GM21825 (cell line): Measurements from ENCODE around the gene OR51S1.
"Not testable (repeated sequence)": the region's sequence is repeated elsewhere in the genome, so short reads cannot be mapped to it uniquely, and the experiment has no call there.

ENCODE experiments used
- ATAC-seq: cut with Tn5 transposase; IDR thresholded peaks from one replicate; pipeline ENCODE4 v1.9.1; 2021; ENCODE audit warnings: mild to moderate bottlenecking, moderate library complexity; ENCODE audit not compliant: unreplicated experiment

Gene OR51S1, protein sequence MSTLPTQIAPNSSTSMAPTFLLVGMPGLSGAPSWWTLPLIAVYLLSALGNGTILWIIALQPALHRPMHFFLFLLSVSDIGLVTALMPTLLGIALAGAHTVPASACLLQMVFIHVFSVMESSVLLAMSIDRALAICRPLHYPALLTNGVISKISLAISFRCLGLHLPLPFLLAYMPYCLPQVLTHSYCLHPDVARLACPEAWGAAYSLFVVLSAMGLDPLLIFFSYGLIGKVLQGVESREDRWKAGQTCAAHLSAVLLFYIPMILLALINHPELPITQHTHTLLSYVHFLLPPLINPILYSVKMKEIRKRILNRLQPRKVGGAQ

DNA sequence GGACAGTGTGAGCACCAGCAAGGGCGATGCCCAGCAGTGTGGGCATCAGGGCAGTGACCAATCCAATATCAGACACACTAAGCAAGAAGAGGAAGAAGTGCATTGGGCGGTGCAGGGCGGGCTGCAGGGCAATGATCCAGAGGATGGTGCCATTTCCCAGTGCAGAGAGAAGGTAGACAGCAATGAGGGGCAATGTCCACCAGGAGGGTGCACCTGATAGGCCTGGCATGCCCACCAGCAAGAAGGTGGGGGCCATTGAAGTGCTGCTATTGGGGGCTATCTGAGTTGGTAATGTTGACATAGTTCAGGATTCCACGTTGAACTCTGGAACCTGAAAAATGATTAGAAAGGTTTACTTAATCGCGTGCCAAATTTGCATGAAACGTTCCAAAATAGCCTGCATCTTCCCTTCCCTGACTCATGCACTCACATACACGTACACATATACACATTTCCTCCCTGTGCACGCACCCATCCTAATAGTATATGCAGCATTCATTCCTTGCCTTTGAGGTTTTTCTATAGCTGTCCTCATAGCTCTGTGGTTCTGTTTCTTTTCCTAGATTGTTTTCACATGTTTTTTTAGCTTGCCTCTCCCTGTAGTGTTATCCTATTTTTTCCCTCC lies at the start of gene OR51S1:
Gene OR51S1 (minus strand): TSS at position 301 of the 625 bp plus-strand sequence. CDS start 0 bp downstream, at position 301.
- no peak for ATAC-seq

GRCh38 chr11:4891996-4892640 lies 43.1 kb upstream of the OR51S1 start:
- ATAC-seq, result no peak

DNA sequence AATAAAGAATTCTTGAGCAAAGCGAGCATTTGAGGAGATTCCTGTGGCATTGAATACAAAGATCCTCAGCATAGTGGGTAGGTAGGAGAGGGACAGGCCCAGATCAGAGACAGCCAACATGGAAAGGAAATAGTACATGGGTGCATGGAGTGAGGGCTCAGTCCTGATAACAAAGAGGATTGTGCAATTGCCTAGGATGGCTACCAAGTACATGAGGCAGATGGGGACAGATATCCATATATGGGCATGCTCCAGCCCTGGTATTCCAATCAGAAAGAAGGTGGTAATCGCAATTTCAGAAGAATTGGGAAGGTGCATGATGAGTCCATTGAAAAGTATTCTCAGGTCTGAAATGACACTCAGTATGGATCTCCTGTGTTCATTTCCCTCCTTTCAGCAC lies 41.3 kb upstream of the OR51S1 start:
- ATAC-seq, result no peak

GRCh38 chr11:4887591-4887990 lies 38.6 kb upstream of the OR51S1 start:
- ATAC-seq, result no peak

- ATAC-seq, result no peak
Measured at GRCh38 chr11:4886186-4886585, 37.2 kb upstream of the OR51S1 start.

- ATAC-seq, result no peak
Measured at GRCh38 chr11:4884361-4884760, 35.4 kb upstream of the OR51S1 start.

- no peak for ATAC-seq
Measured at GRCh38 chr11:4882543-4882942, 33.5 kb upstream of the OR51S1 start.

DNA sequence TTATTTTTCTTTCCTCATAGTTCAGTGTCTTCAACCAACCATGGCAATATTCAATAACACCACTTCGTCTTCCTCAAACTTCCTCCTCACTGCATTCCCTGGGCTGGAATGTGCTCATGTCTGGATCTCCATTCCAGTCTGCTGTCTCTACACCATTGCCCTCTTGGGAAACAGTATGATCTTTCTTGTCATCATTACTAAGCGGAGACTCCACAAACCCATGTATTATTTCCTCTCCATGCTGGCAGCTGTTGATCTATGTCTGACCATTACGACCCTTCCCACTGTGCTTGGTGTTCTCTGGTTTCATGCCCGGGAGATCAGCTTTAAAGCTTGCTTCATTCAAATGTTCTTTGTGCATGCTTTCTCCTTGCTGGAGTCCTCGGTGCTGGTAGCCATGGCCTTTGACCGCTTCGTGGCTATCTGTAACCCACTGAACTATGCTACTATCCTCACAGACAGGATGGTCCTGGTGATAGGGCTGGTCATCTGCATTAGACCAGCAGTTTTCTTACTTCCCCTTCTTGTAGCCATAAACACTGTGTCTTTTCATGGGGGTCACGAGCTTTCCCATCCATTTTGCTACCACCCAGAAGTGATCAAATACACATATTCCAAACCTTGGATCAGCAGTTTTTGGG lies 33.0 kb upstream of the OR51S1 start, which contains the start of gene OR51T1:
Gene OR51T1 (plus strand): TSS at position 41 of the 641 bp plus-strand sequence. CDS start 0 bp downstream, at position 41.
- no peak for ATAC-seq

- ATAC-seq, result no peak
Measured at GRCh38 chr11:4881188-4881587, 32.2 kb upstream of the OR51S1 start.

DNA sequence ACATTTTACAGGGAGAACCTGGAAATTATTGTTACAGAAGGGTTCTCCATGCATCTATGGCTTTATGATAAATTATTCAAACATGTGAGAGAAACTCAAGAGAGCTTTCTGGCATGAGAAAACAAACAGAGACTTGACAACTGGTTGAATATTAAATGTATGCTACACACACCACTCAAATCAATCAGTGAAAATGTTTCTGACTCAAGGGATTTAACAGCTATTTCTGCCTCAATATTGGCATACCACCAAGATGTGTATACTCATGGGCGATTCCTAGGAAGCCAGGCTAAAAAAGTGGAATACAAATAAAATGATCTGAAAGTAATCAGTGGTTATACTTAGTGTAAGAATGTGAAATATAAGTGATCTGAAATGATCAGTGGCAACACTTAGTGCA lies 16.8 kb upstream of the OR51S1 start:
- ATAC-seq, result no peak

DNA sequence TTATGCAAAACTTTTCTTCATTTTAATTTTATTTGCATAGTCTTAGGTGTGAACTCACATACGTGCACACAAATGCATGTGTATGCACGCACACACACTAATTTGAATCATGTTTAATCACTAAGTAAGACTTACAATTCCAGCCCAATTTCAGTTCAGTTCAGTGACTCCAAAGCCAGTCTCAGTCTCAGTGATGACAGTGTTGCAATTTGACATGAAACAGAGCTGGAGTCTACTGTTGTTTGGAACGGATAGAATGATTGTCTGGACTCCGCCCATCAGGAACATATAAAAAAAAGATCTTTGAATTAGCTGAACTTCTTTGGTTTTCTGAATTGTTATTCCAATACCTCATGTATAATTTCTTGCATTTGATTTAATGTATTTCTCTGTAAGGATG lies 14.9 kb upstream of the OR51S1 start:
- no peak for ATAC-seq

DNA sequence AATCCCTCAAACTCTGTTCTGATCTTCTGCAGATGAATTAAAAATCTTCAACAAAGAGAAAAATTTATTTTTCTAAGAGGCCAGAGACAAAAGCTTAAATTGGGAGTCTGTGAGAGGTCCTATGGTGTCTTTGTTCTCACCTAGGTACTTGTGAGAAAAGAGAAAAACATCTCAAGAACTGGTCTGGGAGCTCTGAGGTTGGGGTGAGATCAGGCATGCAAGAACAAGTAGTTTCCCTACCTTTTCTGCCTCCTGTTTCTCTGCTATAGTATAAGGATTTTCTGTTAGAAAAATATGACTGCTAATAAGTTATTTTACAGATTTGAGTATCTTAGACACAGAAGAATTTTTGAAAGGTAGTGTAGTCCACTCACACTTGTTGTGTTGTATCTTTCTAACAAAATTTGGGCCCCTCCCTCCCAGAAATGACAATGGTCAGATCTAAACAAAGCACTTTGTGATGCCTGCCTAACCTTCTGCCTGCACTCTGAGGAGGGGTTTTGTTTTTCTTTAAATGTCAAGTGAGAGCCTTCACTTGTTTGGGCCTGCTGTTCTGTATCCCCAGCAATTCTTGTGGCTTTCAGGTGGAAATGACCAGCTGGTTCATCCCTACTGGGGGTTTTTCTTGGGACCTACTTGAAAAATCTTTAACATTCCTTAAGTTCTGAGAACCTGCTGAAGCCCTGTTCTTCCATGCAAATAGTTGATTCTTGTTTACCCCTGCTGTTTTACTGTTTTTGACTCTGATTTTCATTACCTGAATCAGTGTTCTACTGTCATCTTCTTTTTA lies 13.6 kb upstream of the OR51S1 start:
- no peak for ATAC-seq

- ATAC-seq, result not testable (repeated sequence)
Measured at GRCh38 chr11:4854286-4854685, 5.3 kb upstream of the OR51S1 start.

GRCh38 chr11:4851033-4851432 lies 2.0 kb upstream of the OR51S1 start:
- ATAC-seq, result no peak

GRCh38 chr11:4839851-4840549 lies 9.0 kb downstream of the OR51S1 start:
- no peak for ATAC-seq

GRCh38 chr11:4830909-4831308 lies 18.1 kb downstream of the OR51S1 start:
- ATAC-seq, result no peak

DNA sequence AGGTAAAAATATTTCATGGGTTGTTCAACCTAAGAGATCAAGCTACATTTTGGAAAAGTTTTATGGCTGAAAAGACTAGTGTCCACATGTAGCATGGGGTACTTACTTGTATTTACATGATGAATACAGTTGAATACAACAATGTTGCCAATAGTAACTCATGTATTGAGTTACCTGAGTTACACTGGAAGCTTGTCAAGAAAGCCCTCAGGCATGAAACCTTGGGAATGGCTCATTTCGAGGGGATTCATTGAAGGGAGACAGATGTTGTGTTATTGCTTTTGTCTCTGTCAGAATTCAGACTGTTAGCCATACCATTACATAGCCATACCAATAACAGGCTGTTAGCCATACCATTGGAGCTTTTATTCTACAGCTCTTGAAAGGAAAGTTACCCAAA lies 18.7 kb downstream of the OR51S1 start:
- no peak for ATAC-seq

DNA sequence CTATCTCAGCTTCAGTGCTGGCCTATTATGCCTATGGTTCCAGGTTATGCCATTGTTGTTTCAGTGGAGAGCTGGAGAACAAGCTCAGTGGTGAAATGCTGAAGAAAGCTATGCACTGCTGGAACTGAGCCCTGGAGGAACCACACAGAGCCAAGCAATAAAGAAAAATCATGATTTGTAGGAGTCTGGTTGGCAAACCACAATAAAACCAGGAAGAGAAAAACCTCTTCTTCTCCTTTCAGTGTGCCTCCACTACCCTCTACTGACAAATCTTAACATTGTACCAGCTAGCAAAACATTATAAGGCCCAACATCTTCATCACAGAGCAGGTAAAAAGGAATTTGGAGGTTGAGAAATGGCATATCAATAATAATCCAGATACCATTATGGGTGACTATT lies 22.6 kb downstream of the OR51S1 start:
- ATAC-seq, result no peak

GRCh38 chr11:4825132-4825531 lies 23.9 kb downstream of the OR51S1 start:
- no peak for ATAC-seq

GRCh38 chr11:4821021-4821420 lies 28.0 kb downstream of the OR51S1 start, which contains the start of gene OR51F2:
Gene OR51F2 (plus strand): TSS chr11:4821321. CDS start chr11:4821422, 101 bp downstream.
- ATAC-seq, result no peak
